Neuronal stem cell (in vitro differentiated cells): Measurements from ENCODE around the gene NOP56.

Experiments
- DNase-seq: peaks from one replicate; pipeline ENCODE4 v3.0.0-alpha.2; 2013; ENCODE audit warnings: low spot score
- H2AFZ ChIP-seq: one replicate; pipeline ENCODE4 v1.6.1; 2013; ENCODE audit warnings: mild to moderate bottlenecking, low read length, inconsistent platforms
- H2AK5ac ChIP-seq: 2 replicates; pipeline ENCODE4 v1.6.1; 2013; ENCODE audit warnings: low read depth, mild to moderate bottlenecking, inconsistent platforms, low read length, moderate library complexity, mixed read lengths
- H2BK120ac ChIP-seq: 2 replicates; pipeline ENCODE4 v1.6.1; 2013; ENCODE audit warnings: low read depth, mild to moderate bottlenecking, inconsistent platforms, low read length, moderate library complexity, mixed read lengths
- H2BK12ac ChIP-seq: one replicate; pipeline ENCODE4 v1.6.1; 2013; ENCODE audit warnings: low read length, inconsistent platforms
- H2BK15ac ChIP-seq: 2 replicates; pipeline ENCODE4 v1.6.1; 2013; ENCODE audit warnings: mild to moderate bottlenecking, low read length, inconsistent platforms, mixed read lengths
- H2BK5ac ChIP-seq: one replicate; pipeline ENCODE4 v1.6.1; 2013; ENCODE audit warnings: inconsistent platforms, mild to moderate bottlenecking, low read length, moderate library complexity
- H3K14ac ChIP-seq: one replicate; pipeline ENCODE4 v1.6.1; 2013; ENCODE audit warnings: low read length, inconsistent platforms
- H3K18ac ChIP-seq: 2 replicates; pipeline ENCODE4 v1.6.1; 2013; ENCODE audit warnings: low read length, inconsistent platforms
- H3K23ac ChIP-seq: 2 replicates; pipeline ENCODE4 v1.6.1; 2013; ENCODE audit warnings: low read depth, mild to moderate bottlenecking, mixed read lengths, low read length, inconsistent platforms; ENCODE audit not compliant: poor library complexity
- H3K27ac ChIP-seq: replicated peaks from 3 replicates; pipeline ENCODE4 v1.5.1; 2013; ENCODE audit warnings: low read length, inconsistent platforms
- H3K27me3 ChIP-seq, 3 experiments: 2 replicates each; pipeline ENCODE4 v1.6.1; 2013; ENCODE audit warnings: low read length in 3 of 3, mild to moderate bottlenecking in 2 of 3, inconsistent platforms in 1 of 3, low read depth in 1 of 3, mixed read lengths in 1 of 3, moderate library complexity in 1 of 3; ENCODE audit not compliant: control insufficient read depth in 3 of 3, insufficient read depth in 3 of 3
- H3K36me3 ChIP-seq, 2 donors: replicated peaks in 1 of 2; 2 replicates each; pipeline ENCODE4 v1.6.1; 2013; ENCODE audit warnings: low read length in 2 of 2; ENCODE audit not compliant: control insufficient read depth in 2 of 2, insufficient read depth in 2 of 2
- H3K4ac ChIP-seq: 2 replicates; pipeline ENCODE4 v1.6.1; 2013; ENCODE audit warnings: inconsistent platforms, mild to moderate bottlenecking, low read length, moderate library complexity
- H3K4me1 ChIP-seq, 2 donors: 1 replicate in 1 of 2; 2 replicates in 1 of 2; pipeline ENCODE4 v1.6.1; 2013; ENCODE audit warnings: low read length in 2 of 2, low read depth in 1 of 2; ENCODE audit not compliant: control insufficient read depth in 2 of 2, insufficient read depth in 1 of 2
- H3K4me2 ChIP-seq: one replicate; pipeline ENCODE4 v1.6.1; 2013; ENCODE audit warnings: mild to moderate bottlenecking, low read length, inconsistent platforms; ENCODE audit not compliant: insufficient read depth, poor library complexity, severe bottlenecking
- H3K4me3 ChIP-seq, 2 donors: 2 replicates each; pipeline ENCODE4 v1.5.1; 2013; ENCODE audit warnings: low read length in 2 of 2, mild to moderate bottlenecking in 2 of 2, inconsistent platforms in 1 of 2, moderate library complexity in 1 of 2
- H3K79me1 ChIP-seq: one replicate; pipeline ENCODE4 v1.6.1; 2013; ENCODE audit warnings: low read depth, mild to moderate bottlenecking, inconsistent platforms, low read length, moderate library complexity
- H3K9ac ChIP-seq: one replicate; pipeline ENCODE4 v1.6.1; 2013; ENCODE audit warnings: mild to moderate bottlenecking, low read depth, low read length, inconsistent platforms; ENCODE audit not compliant: poor library complexity
- H3K9me3 ChIP-seq, 2 donors: replicated peaks in 1 of 2; 2 replicates each; pipeline versions ENCODE3 to v1.6.1; 2013; ENCODE audit warnings: low read length in 2 of 2, mild to moderate bottlenecking in 2 of 2, inconsistent platforms in 1 of 2, low read depth in 1 of 2, mixed read lengths in 1 of 2, moderate library complexity in 1 of 2; ENCODE audit not compliant: control insufficient read depth in 2 of 2, insufficient read depth in 1 of 2
- H4K8ac ChIP-seq: one replicate; pipeline ENCODE4 v1.6.1; 2013; ENCODE audit warnings: low read depth, mild to moderate bottlenecking, inconsistent platforms, low read length, moderate library complexity
- H4K91ac ChIP-seq: one replicate; pipeline ENCODE4 v1.6.1; 2013; ENCODE audit warnings: low read length, low read depth, mild to moderate bottlenecking, inconsistent platforms; ENCODE audit not compliant: poor library complexity
- WGBS, 2 donors: extraction: QIAGEN DNeasy Blood & Tissue Kit; methylation state at CpG; one replicate each; pipeline ENCODE4 v1.1.7; 2013; ENCODE audit warnings: missing lambda C conversion rate in 2 of 2, mixed read lengths in 1 of 2; ENCODE audit not compliant: insufficient read length in 2 of 2, insufficient replicate concordance in 1 of 2; ENCODE audit errors: extremely low coverage in 2 of 2; 5-methylcytosine and 5-hydroxymethylcytosine counted together

The NOP56 gene

DNA sequence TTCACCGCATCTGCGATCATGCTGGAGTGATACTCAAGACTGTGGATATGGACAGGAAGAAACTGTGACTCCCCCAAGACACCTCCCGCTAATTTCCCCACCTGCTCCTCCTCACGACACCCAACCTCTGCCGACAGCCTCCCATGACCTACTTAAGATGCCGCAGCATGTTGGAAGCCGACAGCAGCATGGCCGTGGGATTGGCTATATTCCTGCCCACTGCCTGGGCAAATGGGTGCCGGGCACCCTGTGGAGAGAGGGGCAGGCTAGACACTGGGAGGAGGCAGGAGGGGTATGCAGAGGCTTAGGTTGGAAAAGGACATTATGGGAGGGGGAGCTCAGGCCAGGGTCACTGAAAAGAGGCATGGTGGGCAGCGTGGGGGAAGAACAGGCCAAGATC lies 7.1 kb downstream of the NOP56 start:
- H3K14ac ChIP-seq = no peak overlapping the region
- H2AK5ac ChIP-seq = no peak overlapping the region
- no peak overlapping the region for H3K23ac ChIP-seq
- H3K18ac ChIP-seq = no peak overlapping the region
- no peak overlapping the region for H4K91ac ChIP-seq
- H3K4ac ChIP-seq = no peak overlapping the region
- peaks cover 62 to 78% of the 10 kb centered on the region in 2 donors for H3K36me3 ChIP-seq
- no peak overlapping the region for H2BK15ac ChIP-seq
- no peak overlapping the region for H3K27ac ChIP-seq
- no CpG with 5 or more reads among the region's 10 CpGs for WGBS, 2 donors
- no peak overlapping the region for H4K8ac ChIP-seq
- no peak for DNase-seq
- no peak overlapping the region for H3K4me2 ChIP-seq
- no peak overlapping the region for H2BK12ac ChIP-seq
- H3K27me3 ChIP-seq = no peaks in the 10 kb centered on the region
- no peak overlapping the region for H2BK5ac ChIP-seq
- H3K9ac ChIP-seq = no peak overlapping the region
- H3K4me3 ChIP-seq = no peak overlapping the region
- no peak overlapping the region for H2BK120ac ChIP-seq
- H3K4me1 ChIP-seq = peaks cover 3 to 5% of the 10 kb centered on the region in 2 donors
- no peaks in the 10 kb centered on the region for H3K9me3 ChIP-seq
- H3K79me1 ChIP-seq = peaks cover 5% of the 10 kb centered on the region
- no peak overlapping the region for H2AFZ ChIP-seq

- Histone ChIP-seq H2AFZ (peak overlapping the region; percentile 84), H3K4me3 (peak overlapping the region; percentile 84 to 90), H3K4me2 (peak overlapping the region; percentile 98), H2BK5ac (peak overlapping the region; percentile 49), H3K14ac (peak overlapping the region; percentile 25), H3K18ac (no peak overlapping the region), H2BK15ac (no peak overlapping the region), H2BK120ac (no peak overlapping the region), H2AK5ac (peak overlapping the region; percentile 79), H3K4me1 (peaks cover 3 to 5% of the 10 kb centered on the region in 2 donors), H3K79me1 (peaks cover 2% of the 10 kb centered on the region), H4K91ac (no peak overlapping the region), H3K27ac (no peak overlapping the region), H3K9me3 (no peaks in the 10 kb centered on the region), H3K4ac (no peak overlapping the region), H3K36me3 (peaks cover 28 to 39% of the 10 kb centered on the region in 2 donors), H4K8ac (peak overlapping the region; percentile 78), H3K23ac (no peak overlapping the region), H3K9ac (peak overlapping the region; percentile 86), H2BK12ac (peak overlapping the region; percentile 2), H3K27me3 (peaks cover 0 to 8% (median 4%) of the 10 kb centered on the region in 3 experiments)
- WGBS, 2 donors = no CpG with 5 or more reads among the region's 13 CpGs
- no peak for DNase-seq
These were observed 11.0 kb downstream of the NOP56 start for GRCh38 chr20:2663364-2663886.

DNA sequence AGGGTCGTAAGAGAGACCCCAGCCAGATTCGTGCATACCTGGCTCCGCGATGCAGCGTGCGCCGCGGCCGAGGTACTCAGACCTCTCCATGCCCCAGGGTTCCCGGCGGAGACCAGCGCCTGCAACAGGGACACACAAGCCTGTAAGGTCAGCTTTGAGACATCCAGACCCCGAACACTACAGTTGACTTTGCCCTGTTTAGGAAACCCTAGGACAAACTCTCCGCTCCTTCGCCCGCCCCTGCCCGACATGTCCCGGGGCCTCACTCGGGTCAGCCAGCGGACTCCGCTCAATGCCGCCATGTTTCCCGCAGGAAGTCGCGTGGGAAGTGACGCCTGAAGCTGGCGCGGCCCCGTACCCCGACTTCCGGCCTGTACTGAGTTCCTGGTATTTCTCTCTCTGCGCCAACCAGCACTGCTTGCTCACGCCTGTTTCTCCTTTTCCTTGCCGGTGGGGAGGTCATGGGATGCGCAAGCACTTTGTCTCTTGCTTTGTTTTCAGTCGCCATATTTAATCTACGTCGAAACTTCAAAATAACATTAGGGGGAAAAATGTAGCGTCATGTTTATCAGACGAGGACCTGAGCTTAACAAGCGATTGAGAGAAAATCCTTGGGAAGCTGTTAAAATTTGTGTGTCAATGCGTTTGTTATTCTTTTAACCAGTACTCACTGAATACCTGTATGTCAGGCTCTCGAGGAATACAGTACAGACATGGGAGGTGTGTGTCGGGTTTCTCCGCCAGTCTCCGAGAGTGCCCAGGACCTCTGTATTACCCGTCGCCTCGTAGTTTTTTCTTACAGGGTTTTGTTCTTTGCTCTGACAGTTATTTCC lies 11.7 kb downstream of the NOP56 start, which contains the start of gene IDH3B:
Gene IDH3B (minus strand): TSS at position 330 of the 833 bp plus-strand sequence. CDS start 28 bp downstream, at position 302.
- Histone ChIP-seq H2BK120ac (no peak within 1 kb of the TSS), H2BK5ac (peak within 1 kb of the TSS; percentile 49), H3K23ac (peak within 1 kb of the TSS; percentile 87), H3K9me3 (no peaks in the 10 kb centered on the region), H3K79me1 (peaks cover 2% of the 10 kb centered on the region), H2BK12ac (peak within 1 kb of the TSS; percentile 2), H3K4me1 (peaks cover 3 to 5% of the 10 kb centered on the region in 2 donors), H3K14ac (peak within 1 kb of the TSS; percentile 25), H3K36me3 (peaks cover 21 to 32% of the 10 kb centered on the region in 2 donors), H3K4me2 (peak within 1 kb of the TSS; percentile 98), H4K8ac (peak within 1 kb of the TSS; percentile 78), H4K91ac (no peak within 1 kb of the TSS), H3K4me3 (peak within 1 kb of the TSS; percentile 84 to 90), H3K4ac (no peak within 1 kb of the TSS), H3K18ac (peak within 1 kb of the TSS; percentile 80), H2AK5ac (peak within 1 kb of the TSS; percentile 79), H2AFZ (peak within 1 kb of the TSS; percentile 84), H3K27me3 (peaks cover 0 to 14% (median 8%) of the 10 kb centered on the region in 3 experiments), H2BK15ac (no peak within 1 kb of the TSS), H3K9ac (peak within 1 kb of the TSS; percentile 86), H3K27ac (peak within 1 kb of the TSS; percentile 57)
- peak; percentile 79 for DNase-seq
- no CpG with 5 or more reads among the region's 49 CpGs for WGBS, 2 donors

DNA sequence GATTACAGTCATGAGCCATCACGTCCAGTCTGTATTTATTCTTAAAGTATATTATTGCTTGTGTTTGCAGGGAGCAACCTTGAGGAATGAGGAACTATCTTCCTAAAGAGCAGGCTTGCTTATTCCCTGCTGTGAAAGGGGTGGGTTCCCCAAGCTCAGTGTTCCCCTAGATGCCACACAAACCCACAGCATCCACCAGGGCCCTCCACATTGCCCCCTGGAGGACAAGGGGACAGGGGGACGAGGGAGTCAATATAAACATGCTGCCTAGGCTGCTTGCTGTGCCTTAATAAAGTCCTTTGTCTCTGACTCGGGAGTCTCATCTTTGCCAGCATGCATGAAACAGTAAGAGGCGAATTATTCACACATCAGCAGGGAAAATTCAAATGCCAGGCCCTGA lies 19.5 kb downstream of the NOP56 start:
- Histone ChIP-seq H3K4me3 (no peak overlapping the region), H3K23ac (no peak overlapping the region), H2BK15ac (no peak overlapping the region), H3K9me3 (no peaks in the 10 kb centered on the region), H3K18ac (no peak overlapping the region), H3K14ac (no peak overlapping the region), H3K36me3 (no peaks in the 10 kb centered on the region), H3K27ac (no peak overlapping the region), H4K91ac (no peak overlapping the region), H2BK120ac (no peak overlapping the region), H4K8ac (no peak overlapping the region), H3K4ac (no peak overlapping the region), H3K9ac (no peak overlapping the region), H2BK5ac (no peak overlapping the region), H3K4me1 (no peaks in the 10 kb centered on the region), H2AFZ (no peak overlapping the region), H3K27me3 (peaks cover 0 to 52% (median 8%) of the 10 kb centered on the region in 3 experiments), H2BK12ac (no peak overlapping the region), H3K79me1 (no peaks in the 10 kb centered on the region), H2AK5ac (no peak overlapping the region), H3K4me2 (no peak overlapping the region)
- WGBS, 2 donors = no CpG with 5 or more reads among the region's 4 CpGs
- no peak for DNase-seq
